ENCODE measurements around the gene ZCCHC8.

Gene ZCCHC8

DNA sequence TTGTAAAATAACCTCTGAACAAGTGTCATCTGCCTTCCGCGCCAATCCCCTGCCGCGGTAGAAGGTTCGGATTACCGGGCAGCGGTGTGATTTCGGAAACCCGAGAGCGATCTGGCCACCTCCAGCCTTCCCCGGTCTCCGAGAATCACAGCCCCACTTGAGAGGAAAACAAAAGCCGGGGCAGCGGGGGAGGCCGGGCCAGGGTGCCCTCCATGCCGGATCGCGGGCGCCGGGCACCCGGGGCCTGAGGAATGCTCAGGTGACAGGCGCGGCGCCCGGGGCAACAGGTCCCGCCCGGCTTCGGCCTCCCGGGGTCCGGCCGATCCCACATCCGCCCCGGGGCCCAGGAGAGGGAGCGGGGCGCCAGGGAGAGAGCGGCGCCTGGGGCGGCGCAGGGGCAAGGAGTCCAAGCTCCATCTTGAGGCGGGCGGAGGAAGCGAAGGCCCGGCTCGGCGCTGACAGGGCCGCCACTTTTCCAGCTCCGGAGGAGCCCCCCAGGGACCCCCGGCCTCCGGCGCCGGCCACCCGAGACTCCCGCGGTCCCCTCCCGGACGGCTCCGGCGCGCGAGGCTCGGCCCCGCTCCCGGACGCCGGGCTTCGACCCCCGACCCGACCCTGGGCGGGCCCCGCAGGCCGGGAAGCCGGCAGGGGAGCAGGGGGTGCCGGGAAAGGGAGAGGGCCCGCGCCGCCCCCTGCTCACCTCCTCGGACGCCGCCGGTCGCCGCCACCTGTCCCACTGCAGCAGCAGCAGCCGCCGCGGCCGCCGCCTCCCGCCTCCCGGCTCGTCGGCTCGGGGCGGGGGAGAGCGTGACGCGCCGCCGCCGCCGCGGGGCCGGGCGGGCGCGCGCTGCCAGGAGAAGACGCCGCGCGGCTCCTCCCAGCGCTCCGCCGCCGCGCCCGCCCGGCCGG, 78.7 kb downstream of the ZCCHC8 start, which contains the start of gene CLIP1:
CLIP1 (minus strand) TSS at position 849 of the 909 bp plus-strand sequence. CDS start 42,217 bp downstream, outside the sequence.
- DNase-seq, result peak; percentile 59 to 66

All from activated CD4-positive, alpha-beta T cell treated with anti-CD3 and anti-CD28 coated beads, Interleukin-2, amount 50 U/mL, for 48 hours (primary cell).